H1 (cell line): Measurements from ENCODE around the gene CCBE1.

Source experiments
- CTCF ChIP-seq, 3 experiments: IDR thresholded peaks; 1 replicate in 2 of 3; 2 replicates in 1 of 3; pipeline versions ENCODE4 v1.5.1 to v1.6.1; 2011; ENCODE audit warnings: low read length in 3 of 3, mild to moderate bottlenecking in 3 of 3, inconsistent platforms in 2 of 3, low read depth in 1 of 3, moderate library complexity in 1 of 3; ENCODE audit not compliant: insufficient read depth in 1 of 3; ENCODE audit errors: control extremely low read depth in 1 of 3
- NRF1 ChIP-seq: IDR thresholded peaks from 2 replicates; pipeline ENCODE4 v1.6.1; 2011; ENCODE audit warnings: mild to moderate bottlenecking, low read depth, low read length, improper control_type of control experiment
- POLR2A ChIP-seq, 2 experiments: IDR thresholded peaks; 1 replicate in 1 of 2; 2 replicates in 1 of 2; pipeline ENCODE4 v1.6.1; 2011; ENCODE audit warnings: low read depth in 2 of 2, low read length in 2 of 2, mild to moderate bottlenecking in 2 of 2; ENCODE audit errors: control extremely low read depth in 1 of 2
- USF2 ChIP-seq: IDR thresholded peaks from 2 replicates; pipeline ENCODE4 v1.6.1; 2011; ENCODE audit warnings: low read length, improper control_type of control experiment

GRCh38 chr18:59664329-59664728, 32.9 kb downstream of the CCBE1 start:
- no peak for TF ChIP-seq USF2
- TF ChIP-seq POLR2A (IDR thresholded peaks at IDR 0.05; ENCODE audit: control extremely low read depth in 1 of 2, low read depth in 2 of 2, low read length in 2 of 2): no peak
- TF ChIP-seq NRF1: no peak
- no peak for TF ChIP-seq CTCF (IDR thresholded peaks at IDR 0.05; ENCODE audit: control extremely low read depth in 1 of 3, insufficient read depth in 1 of 3, low read depth in 1 of 3, low read length in 3 of 3)
